Endothelial cell of hepatic sinusoid (primary cell): Measurements from ENCODE around the gene SLC38A9.

Experiments used
- in situ Hi-C: cut with HindIII; loops from 2 replicates; pipeline ENCODE4 v1.10.0; 2017; ENCODE audit warnings: low sequenced_read_pairs

SLC38A9 gene

DNA sequence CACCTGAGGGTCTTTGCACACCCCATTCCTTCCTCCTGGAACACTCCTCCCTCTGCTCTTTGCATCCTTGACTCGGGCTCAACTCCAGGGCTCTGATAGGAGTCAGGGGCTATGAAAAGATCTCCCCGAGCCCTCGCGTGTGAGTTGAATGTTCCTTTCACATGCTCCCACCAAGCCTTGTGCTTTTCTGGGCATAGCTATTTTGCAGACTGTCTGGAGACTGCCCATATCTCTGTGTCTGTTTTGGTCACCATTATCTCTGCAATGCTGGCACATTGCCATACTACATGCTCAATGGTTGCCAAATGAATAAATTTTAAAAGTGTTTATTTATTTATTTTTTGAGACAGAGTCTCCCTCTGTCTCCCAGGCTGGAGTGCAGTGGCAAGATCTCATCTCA is 120.4 kb downstream of the SLC38A9 start:
- in situ Hi-C loops: no loop called here

DNA sequence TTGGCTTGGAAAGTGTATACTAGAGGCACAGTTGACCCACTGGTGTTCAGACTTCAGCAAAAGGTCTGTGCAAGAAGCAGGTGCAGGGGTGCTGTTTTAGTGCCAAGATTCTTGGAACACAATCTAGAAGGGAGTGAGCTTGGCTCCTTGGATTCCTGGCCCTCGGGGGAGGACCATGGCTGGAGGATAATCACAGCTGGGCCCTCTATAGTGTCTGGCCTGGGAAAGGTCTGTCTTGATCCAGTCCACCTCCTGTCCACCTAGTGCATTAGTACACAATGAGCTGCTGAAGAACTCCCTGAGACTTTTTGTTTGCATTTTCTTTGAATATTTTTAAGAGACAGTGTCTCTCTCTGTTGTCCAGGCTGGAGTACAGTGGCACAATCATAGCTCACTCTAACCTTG is 126.9 kb downstream of the SLC38A9 start:
- in situ Hi-C loops: no loop called here

DNA sequence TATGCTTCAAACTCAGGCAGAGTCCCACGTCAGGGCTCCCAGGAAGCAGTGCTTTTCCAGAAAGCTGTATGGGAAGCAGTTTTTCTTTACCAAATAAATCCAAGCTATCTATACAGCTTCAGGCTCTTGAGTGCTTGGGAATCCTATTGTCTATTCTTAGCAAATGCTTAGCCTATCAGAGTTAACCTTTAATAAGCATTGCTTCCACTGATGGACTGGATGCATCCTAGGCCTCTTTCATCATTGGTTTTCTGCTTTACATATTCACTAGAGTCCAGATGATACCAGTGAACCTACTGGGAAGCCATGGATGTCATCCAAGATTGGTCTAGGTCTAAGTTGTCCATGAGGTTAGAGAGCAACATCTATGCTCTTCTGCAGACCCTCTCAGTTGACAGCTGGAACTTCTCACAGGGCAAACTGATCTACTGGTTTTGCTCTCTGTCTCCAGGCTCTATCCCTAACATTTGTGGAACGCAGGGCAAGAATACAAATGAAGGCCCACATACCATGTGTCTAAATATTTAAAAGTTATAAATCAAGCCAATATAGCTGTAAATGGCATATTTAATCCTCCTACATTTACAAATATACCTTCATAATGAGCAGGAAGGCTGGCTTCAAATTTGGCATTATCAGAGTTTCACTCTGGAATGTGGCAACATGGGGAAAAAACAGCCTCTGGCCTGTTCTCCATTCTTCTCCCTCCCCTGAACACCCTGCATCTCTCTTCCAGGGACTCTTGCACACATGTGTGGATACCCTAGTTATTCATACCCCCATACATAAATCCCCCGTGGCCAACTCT is 127.5 kb downstream of the SLC38A9 start:
- in situ Hi-C loops: no loop called here

DNA sequence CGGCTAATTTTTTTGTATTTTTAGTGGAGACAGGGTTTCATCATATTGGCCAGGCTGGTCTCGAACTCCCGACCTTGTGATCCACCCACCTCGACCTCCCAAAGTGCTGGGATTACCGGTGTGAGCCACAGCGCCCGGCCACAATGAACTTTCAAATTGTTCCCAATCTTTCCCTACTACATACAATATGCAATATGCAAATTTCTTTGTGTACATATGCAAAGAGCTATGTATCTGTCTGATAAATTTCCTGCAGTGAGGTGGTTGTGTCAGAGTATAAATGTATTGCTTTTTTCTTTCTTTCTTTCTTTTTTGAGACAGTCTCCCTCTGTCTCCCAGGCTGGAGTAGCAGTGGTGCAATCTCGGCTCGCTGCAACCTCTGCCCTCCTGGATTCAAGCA is 128.5 kb downstream of the SLC38A9 start:
- in situ Hi-C loops: no loop called here

DNA sequence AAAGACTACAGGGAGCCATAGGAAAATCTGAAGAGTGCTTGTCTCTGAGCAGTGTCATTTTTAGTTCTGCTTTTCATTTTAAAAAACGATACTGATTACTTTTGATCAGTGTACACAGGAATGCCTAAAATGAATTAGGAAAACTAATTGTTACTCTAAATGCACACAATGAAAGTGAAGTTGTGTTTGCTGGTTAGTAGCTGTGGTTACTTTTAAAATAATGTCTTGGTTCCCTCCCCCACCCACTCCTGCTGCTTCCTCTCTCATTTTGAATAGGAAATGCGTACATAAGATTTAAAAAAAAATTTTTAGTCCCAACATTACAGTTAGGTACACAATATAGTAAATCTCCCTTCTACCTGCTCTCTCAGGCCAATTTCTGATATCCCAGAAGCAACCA is 129.9 kb downstream of the SLC38A9 start:
- in situ Hi-C loops: no loop called here

DNA sequence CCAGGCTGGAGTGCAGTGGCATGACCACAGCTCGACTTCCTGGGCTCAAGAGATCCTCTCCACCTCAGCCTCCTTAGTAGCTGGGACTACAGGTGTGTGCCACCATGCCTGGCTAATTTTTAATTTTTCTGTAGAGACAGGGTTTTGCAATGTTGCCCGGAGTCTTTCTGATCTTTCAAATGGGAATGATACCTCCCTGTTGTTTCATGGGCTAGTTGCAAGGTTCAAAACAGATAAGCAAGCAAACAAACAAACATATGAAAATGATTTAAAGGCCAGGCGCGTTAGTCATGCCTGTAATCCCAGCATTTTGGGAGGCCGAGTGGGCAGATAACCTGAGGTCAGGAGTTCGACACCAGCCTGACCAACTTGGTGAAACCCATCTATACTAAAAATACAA is 132.1 kb downstream of the SLC38A9 start:
- in situ Hi-C loops: no loop called here

DNA sequence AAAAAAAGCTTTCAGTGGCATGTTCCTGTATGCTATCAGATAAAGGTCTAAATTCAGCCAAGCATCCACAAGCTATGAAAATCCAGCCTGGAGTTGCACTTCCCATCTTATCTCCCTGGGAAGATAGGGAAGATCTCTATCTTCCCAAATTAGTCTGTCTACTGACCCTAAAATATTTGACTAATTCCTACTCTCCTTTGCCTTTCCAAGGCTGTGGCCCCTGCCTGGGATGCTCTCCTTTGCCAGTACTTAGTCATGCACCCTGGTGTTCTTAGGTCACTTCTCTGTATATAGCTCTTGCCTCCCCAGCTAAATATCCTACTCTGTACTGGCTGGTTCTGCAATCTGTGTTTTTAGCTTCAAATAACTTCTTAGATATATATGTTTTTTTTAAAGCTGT is 133.4 kb downstream of the SLC38A9 start:
- in situ Hi-C loops: loop anchor here (5.0 kb wide), 1 partner anchor 49 kb away; no protein-coding TSS in a partner anchor

DNA sequence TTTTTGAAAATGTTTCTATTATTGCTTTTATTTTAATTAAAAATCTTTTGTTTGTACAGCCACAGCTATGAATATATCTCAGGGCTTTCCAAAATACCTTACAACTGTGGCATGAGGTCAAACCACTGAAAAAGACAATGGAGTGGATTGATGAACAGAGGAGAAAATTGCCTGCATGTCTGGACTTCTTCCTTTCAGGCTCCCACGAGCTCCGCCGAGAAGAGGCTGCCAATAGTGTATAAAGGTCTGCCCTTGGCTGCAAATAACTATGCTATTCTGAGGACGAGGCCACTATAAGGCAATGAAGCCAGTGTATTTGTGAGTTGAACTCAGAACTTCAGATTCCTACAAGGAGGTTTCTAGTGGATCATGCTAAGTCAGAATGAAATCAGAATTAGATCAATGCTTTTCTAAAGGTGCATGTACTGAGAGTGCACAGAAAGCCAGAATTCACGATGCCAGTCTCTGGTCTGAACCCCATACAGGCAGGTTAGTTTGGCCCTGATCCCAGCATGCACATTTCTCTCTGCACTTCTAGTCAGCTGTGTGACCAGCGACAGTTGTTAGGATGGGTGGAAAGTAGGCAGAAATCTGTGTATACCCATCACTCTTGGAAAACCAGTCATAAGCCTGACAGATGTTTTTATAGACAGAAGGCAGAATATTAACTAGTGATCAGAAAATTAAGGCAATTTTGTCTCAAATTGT is 134.6 kb downstream of the SLC38A9 start:
- in situ Hi-C loops: loop anchor here (5.0 kb wide), 1 partner anchor 50 kb away; no protein-coding TSS in a partner anchor

DNA sequence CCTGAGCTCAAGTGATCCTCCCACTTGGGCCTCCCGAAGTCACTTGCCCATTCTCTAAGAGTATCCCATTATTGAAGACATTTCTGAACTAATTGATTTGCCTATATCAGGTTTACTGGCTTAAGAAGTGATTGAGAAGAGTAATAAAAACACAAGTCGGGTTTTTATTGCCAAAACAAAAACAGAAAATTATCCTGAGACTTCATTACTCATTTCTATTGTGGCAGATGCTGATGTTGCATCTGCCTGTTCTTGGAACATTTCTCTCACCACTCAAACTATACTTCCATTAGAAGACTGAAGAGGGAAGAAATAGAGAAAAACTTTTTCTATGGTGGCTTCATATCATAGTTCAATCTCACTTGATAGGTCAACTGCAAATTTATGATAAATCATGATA is 135.5 kb downstream of the SLC38A9 start:
- in situ Hi-C loops: loop anchor here (5.0 kb wide), 1 partner anchor 51 kb away; no protein-coding TSS in a partner anchor
